Kidney epithelial cell (primary cell): Measurements from ENCODE around the gene PANK4. TPM values are rescaled to one million over a fixed set of nuclear protein-coding genes. Genes with fewer than 3 reads are reported as not detected.

ENCODE experiments used
- DNase-seq: peaks from one replicate; pipeline ENCODE4 v3.0.0-alpha.2; 2010; ENCODE audit warnings: low read depth
- H3K27me3 ChIP-seq: 2 replicates; pipeline ENCODE4 v1.6.0; 2011; ENCODE audit warnings: low read length; ENCODE audit not compliant: control insufficient read depth, insufficient read depth
- H3K36me3 ChIP-seq: 2 replicates; pipeline ENCODE4 v1.5.1; 2011; ENCODE audit warnings: low read length; ENCODE audit not compliant: control insufficient read depth, insufficient read depth
- H3K4me3 ChIP-seq: 2 replicates; pipeline ENCODE4 v1.5.1; 2011; ENCODE audit warnings: low read depth, mild to moderate bottlenecking, control low read depth, low read length
- total RNA-seq: library from RNA; depleted of rRNA; stranded (reverse); fragments of >200 nt; gene quantifications from 2 replicates; pipeline ENCODE4 v1.2.3, GENCODE V29; 2015
- TF ChIP-seq, protein P1 (sequence below): IDR thresholded peaks from 2 replicates; pipeline ENCODE4 v1.5.1; 2011; ENCODE audit warnings: mild to moderate bottlenecking, moderate library complexity, low read length, control low read depth, inconsistent platforms; ENCODE audit not compliant: insufficient read depth, poor library complexity, severe bottlenecking

Gene PANK4
- total RNA-seq, 1 donor from 2014 or later = 28.9 TPM

DNA sequence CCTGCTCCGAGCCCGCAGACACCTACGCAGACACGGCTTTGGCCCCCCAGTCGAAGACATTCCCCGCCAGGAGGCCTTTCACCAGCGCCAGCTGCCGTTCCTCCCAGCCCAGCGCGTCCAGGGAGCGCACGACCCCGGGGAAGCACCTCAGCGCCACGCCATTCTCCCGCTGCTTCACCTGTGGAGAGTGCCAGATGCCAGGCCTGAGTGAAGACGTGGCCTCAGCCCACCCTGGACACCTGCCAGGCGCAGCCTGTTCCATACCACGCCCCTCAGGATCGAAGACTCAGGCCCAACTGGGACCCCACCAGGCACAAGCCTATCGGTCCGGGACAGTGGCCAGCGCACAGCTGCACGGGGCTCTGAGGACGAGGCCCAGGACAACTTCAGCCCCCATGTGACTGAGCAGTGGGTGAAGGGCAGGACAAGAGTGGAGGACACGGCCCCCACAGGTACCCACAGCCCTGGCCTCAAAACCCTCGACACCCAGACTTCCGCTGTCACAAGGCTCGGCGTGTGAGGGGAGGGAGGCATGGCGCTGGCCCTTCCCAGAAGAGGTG is 13.5 kb downstream of the PANK4 start:
- TF ChIP-seq, protein P1, sequence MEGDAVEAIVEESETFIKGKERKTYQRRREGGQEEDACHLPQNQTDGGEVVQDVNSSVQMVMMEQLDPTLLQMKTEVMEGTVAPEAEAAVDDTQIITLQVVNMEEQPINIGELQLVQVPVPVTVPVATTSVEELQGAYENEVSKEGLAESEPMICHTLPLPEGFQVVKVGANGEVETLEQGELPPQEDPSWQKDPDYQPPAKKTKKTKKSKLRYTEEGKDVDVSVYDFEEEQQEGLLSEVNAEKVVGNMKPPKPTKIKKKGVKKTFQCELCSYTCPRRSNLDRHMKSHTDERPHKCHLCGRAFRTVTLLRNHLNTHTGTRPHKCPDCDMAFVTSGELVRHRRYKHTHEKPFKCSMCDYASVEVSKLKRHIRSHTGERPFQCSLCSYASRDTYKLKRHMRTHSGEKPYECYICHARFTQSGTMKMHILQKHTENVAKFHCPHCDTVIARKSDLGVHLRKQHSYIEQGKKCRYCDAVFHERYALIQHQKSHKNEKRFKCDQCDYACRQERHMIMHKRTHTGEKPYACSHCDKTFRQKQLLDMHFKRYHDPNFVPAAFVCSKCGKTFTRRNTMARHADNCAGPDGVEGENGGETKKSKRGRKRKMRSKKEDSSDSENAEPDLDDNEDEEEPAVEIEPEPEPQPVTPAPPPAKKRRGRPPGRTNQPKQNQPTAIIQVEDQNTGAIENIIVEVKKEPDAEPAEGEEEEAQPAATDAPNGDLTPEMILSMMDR = no peak
- Histone ChIP-seq H3K27me3 (no peaks in the 10 kb centered on the region), H3K4me3 (no peak overlapping the region), H3K36me3 (peaks cover 1% of the 10 kb centered on the region)
- DNase-seq = no peak

DNA sequence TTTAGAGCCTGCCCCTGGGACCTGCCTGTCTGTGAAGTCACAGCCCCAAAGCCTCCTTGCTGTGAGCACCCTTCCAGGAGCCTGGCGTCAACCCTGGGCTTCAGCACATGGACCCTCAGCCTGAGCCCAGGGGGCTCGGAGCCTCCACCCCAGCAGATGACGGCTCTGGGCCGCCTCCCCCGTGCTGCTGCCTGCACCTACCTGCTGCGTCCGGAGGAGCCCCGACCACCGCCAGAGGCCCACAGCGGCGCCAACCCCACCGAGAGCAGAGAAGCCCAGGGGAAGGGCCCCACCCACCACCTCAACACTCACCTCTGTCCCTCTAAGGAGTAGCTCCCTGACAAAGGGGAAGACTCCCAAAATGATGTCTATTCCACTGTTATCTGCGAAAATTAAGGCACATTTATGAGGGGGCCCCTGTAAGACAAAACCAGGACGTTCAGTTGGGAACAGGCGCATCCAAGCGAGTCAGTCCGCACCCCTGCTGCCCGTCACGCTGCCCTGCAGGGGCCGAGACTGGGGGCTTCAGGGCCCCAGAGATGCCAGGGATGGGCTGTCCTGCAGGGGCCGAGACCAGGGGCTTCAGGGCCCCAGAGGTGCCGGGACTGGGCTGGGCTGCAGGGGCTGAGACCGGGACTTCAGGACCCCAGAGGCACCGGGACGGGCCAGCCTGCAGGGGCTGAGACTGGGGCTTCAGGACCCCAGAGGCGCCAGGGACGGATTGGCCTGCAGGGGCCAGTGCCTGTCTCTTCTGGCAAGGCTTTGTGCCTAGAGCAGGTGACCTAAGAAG is 15.8 kb downstream of the PANK4 start:
- Histone ChIP-seq H3K4me3 (no peak overlapping the region), H3K36me3 (no peaks in the 10 kb centered on the region), H3K27me3 (peaks cover 5% of the 10 kb centered on the region)
- TF ChIP-seq, protein P1 = no peak
- no peak for DNase-seq

- peaks cover 15% of the 10 kb centered on the region for H3K27me3 ChIP-seq
- H3K36me3 ChIP-seq = no peaks in the 10 kb centered on the region
- H3K4me3 ChIP-seq = no peak overlapping the region
- DNase-seq = no peak
- TF ChIP-seq, protein P1 = no peak
These were observed 16.8 kb downstream of the PANK4 start for GRCh38 chr1:2509589-2509988.

GRCh38 chr1:2508751-2509150 is 17.6 kb downstream of the PANK4 start:
- H3K27me3 ChIP-seq = peaks cover 23% of the 10 kb centered on the region
- TF ChIP-seq, protein P1 = no peak
- DNase-seq = no peak
- no peaks in the 10 kb centered on the region for H3K36me3 ChIP-seq
- no peak overlapping the region for H3K4me3 ChIP-seq

GRCh38 chr1:2508180-2508579 is 18.2 kb downstream of the PANK4 start:
- Histone ChIP-seq H3K4me3 (no peak overlapping the region), H3K36me3 (no peaks in the 10 kb centered on the region), H3K27me3 (peaks cover 29% of the 10 kb centered on the region)
- TF ChIP-seq, protein P1 = no peak
- no peak for DNase-seq

DNA sequence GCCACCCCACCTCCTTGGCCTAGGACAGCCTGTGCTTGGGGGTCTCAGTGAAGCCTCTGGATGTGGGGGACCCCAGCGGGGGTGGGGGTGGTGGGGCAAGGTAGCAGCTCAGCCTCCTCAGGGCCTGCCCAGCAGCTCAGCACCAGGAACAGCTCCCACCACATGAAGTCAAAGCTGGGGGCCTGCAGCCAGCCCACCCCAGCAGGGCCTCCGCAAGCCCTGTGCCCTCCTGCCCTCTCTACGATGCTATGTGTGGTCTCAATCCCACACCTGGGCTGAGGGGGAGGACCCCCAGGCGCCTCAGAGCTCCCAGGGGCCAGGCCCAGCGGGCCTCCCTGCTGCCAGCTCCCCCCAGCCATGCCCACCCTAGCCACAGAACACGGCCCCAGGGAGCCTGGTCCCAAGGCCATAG is 18.6 kb downstream of the PANK4 start:
- H3K27me3 ChIP-seq = peaks cover 33% of the 10 kb centered on the region
- H3K36me3 ChIP-seq = no peaks in the 10 kb centered on the region
- DNase-seq = no peak
- no peak overlapping the region for H3K4me3 ChIP-seq
- TF ChIP-seq, protein P1 = no peak
